SU-DHL-6 (cell line): ENCODE results near the gene ZNF687.

Experiments
- H2AFZ ChIP-seq: fragments of 200-600 bp; sonication (generic); 2 replicates; pipeline ENCODE4 v1.6.1; 2014; ENCODE audit warnings: low read depth, mild to moderate bottlenecking, moderate library complexity, mixed read lengths, antibody characterized with exemption, low read length; ENCODE audit not compliant: severe bottlenecking
- H3F3A ChIP-seq: fragments of 200-600 bp; shearing (Covaris generic); 2 replicates; pipeline ENCODE4 v1.6.0; 2016; ENCODE audit warnings: antibody characterized with exemption, mild to moderate bottlenecking; ENCODE audit not compliant: insufficient read depth
- H3K27ac ChIP-seq: fragments of 200-600 bp; sonication (generic); 2 replicates; pipeline ENCODE4 v1.5.1; 2016; ENCODE audit warnings: low read depth, mild to moderate bottlenecking, low read length, moderate library complexity, mixed read lengths
- H3K27me3 ChIP-seq: fragments of 200-600 bp; sonication (generic), shearing (Covaris generic); 2 replicates; pipeline ENCODE4 v1.6.0; 2014; ENCODE audit warnings: mild to moderate bottlenecking, low read length
- H3K36me3 ChIP-seq: fragments of 200-600 bp; sonication (generic); 2 replicates; pipeline ENCODE4 v1.6.1; 2014; ENCODE audit warnings: mild to moderate bottlenecking, low read length, mixed read lengths
- H3K4me2 ChIP-seq: fragments of 300-600, 200-600 bp; shearing (Covaris generic), sonication (generic); 2 replicates; pipeline ENCODE4 v1.6.0; 2014; ENCODE audit warnings: low read length, low read depth, mild to moderate bottlenecking; ENCODE audit not compliant: poor library complexity, severe bottlenecking
- H3K4me3 ChIP-seq: fragments of 200-600 bp; sonication (generic); 2 replicates; pipeline ENCODE4 v1.5.1; 2014; ENCODE audit warnings: antibody characterized with exemption, low read length, mild to moderate bottlenecking, mixed read lengths; ENCODE audit not compliant: insufficient read depth, poor library complexity, severe bottlenecking
- H3K79me2 ChIP-seq: fragments of 200-600 bp; sonication (generic); 2 replicates; pipeline ENCODE4 v1.6.1; 2014; ENCODE audit warnings: mild to moderate bottlenecking, low read length, moderate library complexity; ENCODE audit not compliant: insufficient read depth
- H3K9ac ChIP-seq: fragments of 200-600 bp; sonication (generic); 2 replicates; pipeline ENCODE4 v1.7.0; 2014; ENCODE audit warnings: mild to moderate bottlenecking, low read length
- H3K9me2 ChIP-seq: fragments of 200-600 bp; sonication (generic); replicated peaks from 2 replicates; pipeline ENCODE4 v1.6.1; 2014; ENCODE audit warnings: low read length; ENCODE audit not compliant: insufficient read depth
- H3K9me3 ChIP-seq: fragments of 200-600 bp; sonication (generic); 2 replicates; pipeline ENCODE4 v1.6.1; 2014; ENCODE audit warnings: low read length, mixed read lengths; ENCODE audit not compliant: insufficient read depth
- H4K20me1 ChIP-seq: fragments of 200-600 bp; sonication (generic); 2 replicates; pipeline ENCODE4 v1.6.1; 2014; ENCODE audit warnings: low read depth, mild to moderate bottlenecking, antibody characterized with exemption, low read length, moderate library complexity, mixed read lengths
- EZH2phosphoT487 ChIP-seq: fragments of 200-600 bp; sonication (generic), shearing (Covaris generic); conservative IDR thresholded peaks from 2 replicates; pipeline ENCODE4 v1.6.1; 2018; ENCODE audit warnings: mild to moderate bottlenecking, antibody characterized with exemption, low read length, moderate library complexity, mixed read lengths
- TF ChIP-seq, protein P1 (sequence below): fragments of 200-600 bp; sonication (generic); IDR thresholded peaks from one replicate; pipeline ENCODE4 v1.5.1; 2017; ENCODE audit warnings: antibody characterized with exemption, mild to moderate bottlenecking, low read length, moderate library complexity; ENCODE audit not compliant: insufficient read depth, poor library complexity, severe bottlenecking

The ZNF687 gene

DNA sequence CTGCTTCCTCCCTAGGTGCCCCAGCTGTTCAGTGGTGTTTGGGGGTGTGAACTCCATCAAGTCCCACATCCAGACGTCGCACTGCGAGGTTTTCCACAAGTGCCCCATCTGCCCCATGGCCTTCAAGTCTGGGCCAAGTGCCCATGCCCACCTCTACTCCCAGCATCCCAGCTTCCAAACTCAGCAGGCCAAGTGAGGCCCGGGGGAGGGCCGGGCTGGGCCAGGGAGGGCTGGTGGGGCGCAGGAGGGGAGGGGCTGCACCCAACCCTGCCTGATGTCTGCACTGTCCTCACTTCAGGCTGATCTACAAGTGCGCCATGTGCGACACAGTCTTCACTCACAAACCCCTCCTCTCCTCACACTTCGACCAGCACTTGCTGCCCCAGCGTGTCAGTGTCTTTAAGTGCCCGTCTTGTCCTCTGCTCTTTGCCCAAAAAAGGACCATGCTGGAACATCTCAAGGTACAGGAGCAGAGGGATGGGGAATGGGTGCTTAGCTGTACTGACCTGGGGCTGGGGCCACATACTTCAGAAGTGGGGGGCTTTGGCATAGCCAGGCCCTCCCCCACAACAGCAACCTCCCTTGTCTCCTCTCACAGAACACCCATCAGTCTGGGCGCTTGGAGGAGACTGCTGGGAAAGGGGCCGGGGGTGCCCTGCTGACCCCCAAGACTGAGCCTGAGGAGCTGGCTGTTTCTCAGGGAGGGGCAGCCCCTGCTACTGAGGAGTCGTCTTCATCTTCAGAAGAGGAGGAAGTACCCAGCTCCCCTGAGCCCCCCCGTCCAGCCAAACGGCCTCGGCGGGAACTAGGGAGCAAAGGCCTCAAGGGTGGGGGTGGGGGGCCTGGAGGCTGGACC lies 7.2 kb downstream of the ZNF687 start:
- Histone ChIP-seq H3K27ac (no peak overlapping the region), H3K9me2 (no peaks in the 10 kb centered on the region), H3K36me3 (no peaks in the 10 kb centered on the region; the same call in 1 of the 2 replicates), H3F3A (no peaks in the 10 kb centered on the region), H2AFZ (no peak overlapping the region), H3K27me3 (no peaks in the 10 kb centered on the region), H4K20me1 (no peaks in the 10 kb centered on the region; the same call in 1 of the 2 replicates), H3K4me3 (no peak overlapping the region), H3K4me2 (no peak overlapping the region), H3K79me2 (peaks cover 7% of the 10 kb centered on the region; the same call in 1 of the 2 replicates), H3K9me3 (no peaks in the 10 kb centered on the region), H3K9ac (no peak overlapping the region)
- TF ChIP-seq, protein P1, sequence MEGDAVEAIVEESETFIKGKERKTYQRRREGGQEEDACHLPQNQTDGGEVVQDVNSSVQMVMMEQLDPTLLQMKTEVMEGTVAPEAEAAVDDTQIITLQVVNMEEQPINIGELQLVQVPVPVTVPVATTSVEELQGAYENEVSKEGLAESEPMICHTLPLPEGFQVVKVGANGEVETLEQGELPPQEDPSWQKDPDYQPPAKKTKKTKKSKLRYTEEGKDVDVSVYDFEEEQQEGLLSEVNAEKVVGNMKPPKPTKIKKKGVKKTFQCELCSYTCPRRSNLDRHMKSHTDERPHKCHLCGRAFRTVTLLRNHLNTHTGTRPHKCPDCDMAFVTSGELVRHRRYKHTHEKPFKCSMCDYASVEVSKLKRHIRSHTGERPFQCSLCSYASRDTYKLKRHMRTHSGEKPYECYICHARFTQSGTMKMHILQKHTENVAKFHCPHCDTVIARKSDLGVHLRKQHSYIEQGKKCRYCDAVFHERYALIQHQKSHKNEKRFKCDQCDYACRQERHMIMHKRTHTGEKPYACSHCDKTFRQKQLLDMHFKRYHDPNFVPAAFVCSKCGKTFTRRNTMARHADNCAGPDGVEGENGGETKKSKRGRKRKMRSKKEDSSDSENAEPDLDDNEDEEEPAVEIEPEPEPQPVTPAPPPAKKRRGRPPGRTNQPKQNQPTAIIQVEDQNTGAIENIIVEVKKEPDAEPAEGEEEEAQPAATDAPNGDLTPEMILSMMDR, result no peak
- no peak for TF ChIP-seq EZH2phosphoT487

DNA sequence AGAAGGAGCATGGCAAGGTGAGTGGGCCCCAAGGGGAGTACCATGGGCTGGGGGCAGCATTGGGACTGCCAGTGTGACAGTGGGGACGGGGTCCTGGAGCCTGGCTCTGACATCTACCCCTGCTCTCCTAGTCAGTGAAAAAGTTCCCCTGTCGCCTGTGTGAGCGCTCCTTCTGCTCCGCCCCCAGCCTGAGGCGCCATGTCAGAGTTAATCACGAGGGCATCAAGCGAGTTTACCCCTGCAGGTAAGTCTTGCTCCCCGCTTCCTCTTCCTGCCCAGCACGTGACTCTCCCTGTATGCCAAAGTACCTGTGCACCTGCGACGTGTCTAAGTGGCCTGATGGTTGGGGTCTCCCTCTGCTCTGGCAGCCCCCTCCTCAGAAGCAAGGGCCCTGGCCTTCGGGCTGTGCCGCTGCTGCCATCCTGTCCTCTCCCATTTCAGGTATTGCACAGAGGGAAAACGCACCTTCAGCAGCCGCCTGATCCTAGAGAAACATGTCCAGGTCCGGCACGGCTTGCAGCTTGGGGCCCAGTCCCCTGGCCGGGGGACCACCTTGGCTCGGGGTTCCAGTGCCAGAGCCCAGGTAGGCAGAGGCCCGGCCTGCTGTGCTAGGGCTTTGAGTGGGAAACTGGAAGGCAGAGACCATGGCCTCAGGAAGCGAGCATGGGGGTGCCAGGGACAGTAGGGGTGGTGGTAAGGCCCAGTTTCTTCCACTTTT lies 8.1 kb downstream of the ZNF687 start:
- Histone ChIP-seq H3K9ac (no peak overlapping the region), H3K27ac (no peak overlapping the region), H4K20me1 (no peaks in the 10 kb centered on the region; the same call in 1 of the 2 replicates), H2AFZ (no peak overlapping the region), H3K9me2 (no peaks in the 10 kb centered on the region), H3K36me3 (no peaks in the 10 kb centered on the region; the same call in 1 of the 2 replicates), H3K79me2 (peaks cover under 1% of the 10 kb centered on the region; the same call in 1 of the 2 replicates), H3K27me3 (no peaks in the 10 kb centered on the region), H3K9me3 (no peaks in the 10 kb centered on the region), H3F3A (no peaks in the 10 kb centered on the region), H3K4me2 (no peak overlapping the region), H3K4me3 (no peak overlapping the region)
- TF ChIP-seq, protein P1, result no peak
- TF ChIP-seq EZH2phosphoT487, result no peak

DNA sequence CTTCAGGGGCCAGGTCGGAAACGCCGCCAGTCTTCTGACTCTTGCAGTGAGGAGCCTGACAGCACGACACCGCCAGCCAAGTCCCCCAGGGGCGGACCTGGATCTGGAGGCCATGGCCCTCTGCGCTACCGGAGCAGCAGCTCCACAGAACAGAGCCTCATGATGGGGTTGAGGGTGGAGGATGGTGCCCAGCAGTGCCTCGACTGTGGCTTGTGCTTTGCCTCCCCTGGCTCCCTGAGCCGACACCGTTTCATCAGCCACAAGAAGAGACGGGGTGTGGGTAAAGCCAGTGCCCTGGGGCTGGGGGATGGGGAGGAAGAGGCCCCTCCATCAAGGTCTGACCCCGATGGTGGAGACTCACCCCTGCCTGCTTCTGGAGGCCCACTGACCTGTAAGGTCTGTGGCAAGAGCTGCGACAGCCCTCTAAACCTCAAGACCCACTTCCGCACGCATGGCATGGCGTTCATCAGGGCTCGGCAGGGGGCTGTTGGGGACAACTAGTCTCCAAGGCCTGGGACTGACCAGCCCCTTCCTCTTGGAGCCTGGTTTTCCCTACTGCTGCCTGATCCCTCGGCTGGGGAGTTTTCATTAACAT lies 8.7 kb downstream of the ZNF687 start:
- no peaks in the 10 kb centered on the region for H3F3A ChIP-seq
- TF ChIP-seq, protein P1, result no peak
- TF ChIP-seq EZH2phosphoT487, result no peak
- no peaks in the 10 kb centered on the region; the same call in 1 of the 2 replicates for H4K20me1 ChIP-seq
- H2AFZ ChIP-seq, result no peak overlapping the region
- H3K4me3 ChIP-seq, result no peak overlapping the region
- no peaks in the 10 kb centered on the region for H3K27me3 ChIP-seq
- no peaks in the 10 kb centered on the region; the same call in 1 of the 2 replicates for H3K79me2 ChIP-seq
- no peaks in the 10 kb centered on the region; the same call in 1 of the 2 replicates for H3K36me3 ChIP-seq
- no peak overlapping the region for H3K9ac ChIP-seq
- H3K9me2 ChIP-seq, result no peaks in the 10 kb centered on the region
- no peak overlapping the region for H3K4me2 ChIP-seq
- no peak overlapping the region for H3K27ac ChIP-seq
- no peaks in the 10 kb centered on the region for H3K9me3 ChIP-seq
